KBM-7 (cell line): ENCODE results near the gene LBP.
"Not testable (repeated sequence)": the region's sequence is repeated elsewhere in the genome, so short reads cannot be mapped to it uniquely, and the experiment has no call there.

Source experiments
- DNase-seq: peaks from one replicate; pipeline ENCODE4 v3.0.0-alpha.2; 2015
- in situ Hi-C: fragments of 300-500 bp; cut with MboI; formaldehyde crosslinking; loops from 2 replicates; pipeline ENCODE4 v1.14.3; 2020; ENCODE audit warnings: low sequenced_read_pairs, low pct_unique_long_range_greater_than_20kb, mixed read lengths

LBP gene

DNA sequence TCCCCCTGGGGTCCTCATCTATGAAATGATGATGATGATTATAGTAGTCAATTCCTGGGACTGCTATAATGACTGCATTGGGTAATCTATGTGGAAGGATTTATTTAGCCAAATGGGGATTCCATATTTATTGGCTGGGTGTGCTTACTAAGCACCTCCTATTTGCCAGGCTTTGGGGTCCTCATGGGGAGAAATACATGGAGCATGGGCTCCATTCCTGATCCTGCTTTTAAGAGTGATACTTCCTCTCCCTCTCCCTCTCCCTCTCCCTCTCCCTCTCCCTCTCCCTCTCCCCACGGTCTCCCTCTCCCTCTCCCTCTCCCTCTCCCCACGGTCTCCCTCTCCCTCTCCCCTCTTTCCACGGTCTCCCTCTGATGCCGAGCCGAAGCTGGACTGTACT is 31.6 kb downstream of the LBP start:
- DNase-seq, in situ Hi-C loops: not testable (repeated sequence)

DNA sequence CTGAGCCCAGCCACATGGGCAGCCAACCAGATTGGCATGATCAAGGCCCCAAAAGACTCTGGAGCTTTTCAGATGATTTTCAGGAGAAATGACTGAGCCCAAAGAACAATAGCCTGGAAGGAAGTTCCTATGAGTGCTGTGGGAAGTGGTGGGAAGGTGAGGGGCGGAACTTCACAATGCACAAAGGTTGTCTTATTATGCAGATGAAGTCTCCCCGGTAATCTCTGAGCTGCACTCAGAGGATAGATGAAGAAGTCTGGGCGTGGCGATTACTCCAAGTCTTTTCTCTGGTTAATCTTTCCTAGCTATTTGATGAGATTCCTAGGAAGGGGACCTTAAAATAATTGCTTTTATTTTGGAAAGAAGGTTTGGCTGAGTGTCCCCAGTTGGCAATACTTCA is 36.9 kb downstream of the LBP start:
- in situ Hi-C loops = no loop called here
- DNase-seq = no peak

GRCh38 chr20:38386004-38386403 is 39.7 kb downstream of the LBP start:
- in situ Hi-C loops = no loop called here
- peak; percentile 38 for DNase-seq

GRCh38 chr20:38386851-38387250 is 40.6 kb downstream of the LBP start:
- no peak for DNase-seq
- in situ Hi-C loops = no loop called here

DNA sequence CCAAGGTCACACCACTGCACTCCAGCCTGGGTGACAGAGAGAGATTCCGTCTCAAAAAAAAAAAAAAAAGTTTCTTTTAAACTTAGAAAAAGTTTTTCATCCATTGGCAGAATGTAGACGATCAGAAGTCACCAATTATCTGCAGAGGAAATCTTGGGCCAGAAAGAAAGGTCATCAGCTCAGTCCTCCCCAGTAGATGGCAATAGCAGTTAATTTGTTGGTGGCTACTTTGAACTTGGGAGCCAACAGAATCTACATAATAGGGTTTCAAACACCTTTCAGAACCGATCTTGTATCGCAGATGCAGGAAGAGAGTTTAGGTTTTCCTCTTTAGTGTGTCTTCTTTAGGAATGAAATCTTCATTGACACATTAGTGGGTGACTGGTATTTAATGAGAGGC is 41.7 kb downstream of the LBP start:
- in situ Hi-C loops = no loop called here

DNA sequence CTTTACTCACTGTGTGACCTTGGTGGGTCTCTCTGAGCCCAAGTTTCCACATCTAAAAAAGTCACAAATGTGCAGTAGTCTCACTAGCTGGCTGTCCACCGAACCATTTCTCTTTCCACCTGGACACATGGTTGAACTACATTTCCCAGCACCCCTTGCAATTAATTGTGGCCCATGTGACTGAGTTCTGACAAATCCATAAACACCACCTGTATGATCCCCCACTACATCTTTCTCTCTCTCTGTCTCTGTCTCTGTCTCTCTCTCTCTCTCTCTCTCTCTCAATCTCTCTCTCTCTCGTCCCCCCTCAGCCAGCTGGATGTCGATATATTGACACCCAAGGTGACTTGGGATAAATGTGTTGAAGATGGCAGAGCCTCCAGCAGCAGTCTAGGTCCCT is 46.1 kb downstream of the LBP start:
- DNase-seq = no peak
- in situ Hi-C loops = no loop called here

More for the DNA sequence above, 41.7 kb downstream of the LBP start:
- DNase-seq = no peak

- no peak for DNase-seq
- in situ Hi-C loops = no loop called here
These were observed 47.0 kb downstream of the LBP start for GRCh38 chr20:38393259-38393658.

- in situ Hi-C loops = no loop called here
- no peak for DNase-seq
These were observed 48.9 kb downstream of the LBP start for GRCh38 chr20:38395165-38395564.

GRCh38 chr20:38395751-38396395 is 49.6 kb downstream of the LBP start:
- in situ Hi-C loops = not testable (repeated sequence)
- peak; percentile 58 for DNase-seq

- DNase-seq = no peak
- in situ Hi-C loops = no loop called here
These were observed 55.8 kb downstream of the LBP start for GRCh38 chr20:38402089-38402488.

DNA sequence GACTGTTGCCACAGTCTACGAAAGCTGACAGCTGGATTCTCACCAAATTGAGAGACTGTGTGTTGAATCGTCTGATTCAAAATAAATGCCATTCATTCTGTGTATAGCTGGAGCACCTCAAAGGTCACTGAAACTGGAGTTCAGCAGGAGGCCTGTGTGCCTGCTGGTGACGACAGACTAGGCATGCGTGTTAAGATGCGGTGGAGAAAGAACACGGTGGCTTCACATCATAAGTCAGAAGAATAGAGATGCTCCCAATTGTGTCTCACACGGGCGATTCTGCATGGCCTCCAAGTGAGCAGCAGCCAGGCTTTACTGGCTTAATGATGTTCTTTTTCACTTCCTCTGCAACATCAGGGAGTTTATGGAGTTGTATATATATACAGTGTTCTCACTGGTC is 56.5 kb downstream of the LBP start:
- in situ Hi-C loops = no loop called here
- no peak for DNase-seq

DNA sequence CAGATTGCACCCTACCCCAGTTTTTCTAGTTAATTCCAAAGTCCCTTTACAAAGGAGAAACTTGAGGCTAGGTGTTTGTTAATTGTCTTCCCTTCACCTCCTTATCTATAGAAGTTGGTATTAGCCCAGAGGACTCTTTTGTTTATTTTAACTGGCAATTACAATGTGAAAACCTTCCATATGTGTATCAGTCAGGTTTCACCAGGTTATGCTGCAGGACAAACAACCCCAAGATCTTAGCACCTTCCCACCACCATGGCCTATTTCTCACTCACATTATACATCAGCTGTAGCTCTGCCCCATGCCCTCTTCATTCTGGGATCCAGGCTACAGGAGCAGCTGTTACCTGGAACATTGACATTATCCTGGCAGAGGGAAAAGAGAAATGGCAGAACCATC is 57.7 kb downstream of the LBP start:
- in situ Hi-C loops = no loop called here
- DNase-seq = no peak

- DNase-seq = no peak
- in situ Hi-C loops = no loop called here
These were observed 58.9 kb downstream of the LBP start for GRCh38 chr20:38405132-38405531.

DNA sequence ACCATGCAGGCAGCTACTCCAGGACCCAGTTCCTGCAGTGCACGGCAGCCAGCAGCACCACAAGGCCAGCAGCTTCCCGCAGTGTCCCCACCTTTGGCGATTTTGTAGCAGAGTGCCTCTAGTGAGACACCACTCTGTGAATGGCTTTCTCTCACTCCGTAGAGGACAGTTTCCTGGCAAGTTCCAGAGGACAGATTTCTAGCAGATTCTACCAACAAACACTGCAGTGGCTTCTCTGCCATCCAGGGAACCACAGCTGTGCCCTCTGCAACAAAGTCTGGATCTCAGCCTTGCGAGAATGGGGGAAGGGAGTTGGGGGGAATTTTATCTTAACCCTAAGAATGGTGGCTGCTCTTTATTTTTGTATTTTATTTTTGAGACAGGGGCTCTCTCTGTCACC is 60.2 kb downstream of the LBP start:
- in situ Hi-C loops = no loop called here
- DNase-seq = no peak

DNA sequence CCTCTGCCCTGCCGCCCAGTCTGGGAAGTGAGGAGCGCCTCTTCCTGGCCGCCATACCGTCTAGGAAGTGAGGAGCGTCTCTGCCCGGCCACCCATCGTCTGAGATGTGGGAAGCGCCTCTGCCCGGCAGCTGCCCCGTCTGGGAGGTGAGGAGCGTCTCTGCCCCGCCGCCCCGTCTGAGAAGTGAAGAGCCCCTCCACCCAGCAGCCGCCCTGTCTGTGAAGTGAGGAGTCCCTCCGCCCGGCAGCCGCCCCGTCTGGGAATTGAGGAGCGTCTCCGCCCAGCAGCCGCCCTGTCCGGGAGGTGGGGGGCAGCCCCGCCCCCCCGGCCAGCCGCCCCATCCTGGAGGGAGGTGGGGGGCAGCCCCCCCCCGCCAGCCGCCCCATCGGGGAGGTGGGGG is 61.0 kb downstream of the LBP start:
- no peak for DNase-seq
- in situ Hi-C loops = no loop called here

DNA sequence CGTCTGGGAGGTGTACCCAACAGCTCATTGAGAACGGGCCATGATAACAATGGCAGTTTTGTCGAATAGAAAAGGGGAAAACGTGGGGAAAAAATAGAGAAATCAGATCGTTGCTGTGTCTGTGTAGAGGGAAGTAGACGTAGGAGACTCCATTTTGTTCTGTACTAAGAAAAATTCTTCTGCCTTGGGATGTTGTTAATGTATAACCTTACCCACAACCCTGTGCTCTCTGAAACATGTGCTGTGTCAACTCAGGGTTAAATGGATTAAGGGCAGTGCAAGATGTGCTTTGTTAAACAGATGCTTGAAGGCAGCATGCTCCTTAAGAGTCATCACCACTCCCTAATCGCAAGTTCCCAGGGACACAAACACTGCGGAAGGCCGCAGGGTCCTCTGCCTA is 61.5 kb downstream of the LBP start:
- DNase-seq, in situ Hi-C loops: not testable (repeated sequence)

- no peak for DNase-seq
- in situ Hi-C loops = loop anchor here (10.0 kb wide), 1 partner anchor 178 kb away; no protein-coding TSS in a partner anchor
These were observed 66.7 kb downstream of the LBP start for GRCh38 chr20:38412877-38413577.

- DNase-seq = no peak
- in situ Hi-C loops = loop anchor here (10.0 kb wide), 1 partner anchor 180 kb away; no protein-coding TSS in a partner anchor
These were observed 68.6 kb downstream of the LBP start for GRCh38 chr20:38414769-38415450.

DNA sequence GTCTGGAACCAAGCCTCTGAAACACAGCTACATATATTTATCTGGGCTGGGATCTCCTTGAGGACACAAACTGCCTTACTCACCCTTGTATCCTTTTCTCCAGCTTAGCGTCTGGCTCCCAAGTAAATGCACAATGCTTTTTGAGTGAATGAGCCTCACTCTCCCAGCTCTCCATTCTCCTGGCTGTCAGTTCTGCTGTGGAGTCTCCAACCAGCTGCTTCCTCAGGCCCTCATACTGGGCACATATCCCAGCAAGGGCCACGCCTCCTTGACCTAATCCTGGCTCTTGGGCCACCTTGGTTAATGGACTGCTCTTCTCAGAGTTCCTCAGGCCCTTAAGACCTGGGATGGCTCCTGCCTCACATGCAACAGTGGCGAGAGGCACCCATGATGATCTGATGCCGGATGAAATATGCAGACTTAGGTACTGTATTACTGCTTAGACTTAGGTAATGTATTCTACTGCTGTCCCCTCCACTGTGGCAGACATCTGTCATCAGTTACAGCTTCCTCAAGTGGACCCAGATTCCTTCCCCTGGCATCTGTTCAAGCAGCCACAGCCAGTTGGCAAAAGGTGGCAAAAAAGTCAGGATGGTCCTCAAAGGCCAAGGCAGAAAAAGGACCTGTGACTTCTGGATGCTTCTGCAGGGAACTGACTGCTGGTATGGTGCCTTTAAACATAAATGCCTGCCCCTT is 72.4 kb downstream of the LBP start:
- no peak for DNase-seq
- in situ Hi-C loops = loop anchor here (10.0 kb wide), 1 partner anchor 184 kb away; no protein-coding TSS in a partner anchor
